WI38 (cell line): ENCODE data around the gene NDUFAF3.
A peak's percentile ranks its signal among the peaks of the same experiment; 100 is the strongest.

ENCODE experiments used
- H3K4me3 ChIP-seq: 2 replicates; pipeline ENCODE4 v1.5.1; 2011; ENCODE audit warnings: low read depth, mild to moderate bottlenecking, control low read depth, low read length
- CTCF ChIP-seq: IDR thresholded peaks from 2 replicates; pipeline ENCODE4 v1.5.1; 2012; ENCODE audit warnings: low read depth, mild to moderate bottlenecking, control low read depth, low read length

The NDUFAF3 gene

GRCh38 chr3:49020330-49021212, 1.4 kb upstream of the NDUFAF3 start:
- H3K4me3 ChIP-seq = peak overlapping the region; percentile 71
- TF ChIP-seq CTCF = no peak

DNA sequence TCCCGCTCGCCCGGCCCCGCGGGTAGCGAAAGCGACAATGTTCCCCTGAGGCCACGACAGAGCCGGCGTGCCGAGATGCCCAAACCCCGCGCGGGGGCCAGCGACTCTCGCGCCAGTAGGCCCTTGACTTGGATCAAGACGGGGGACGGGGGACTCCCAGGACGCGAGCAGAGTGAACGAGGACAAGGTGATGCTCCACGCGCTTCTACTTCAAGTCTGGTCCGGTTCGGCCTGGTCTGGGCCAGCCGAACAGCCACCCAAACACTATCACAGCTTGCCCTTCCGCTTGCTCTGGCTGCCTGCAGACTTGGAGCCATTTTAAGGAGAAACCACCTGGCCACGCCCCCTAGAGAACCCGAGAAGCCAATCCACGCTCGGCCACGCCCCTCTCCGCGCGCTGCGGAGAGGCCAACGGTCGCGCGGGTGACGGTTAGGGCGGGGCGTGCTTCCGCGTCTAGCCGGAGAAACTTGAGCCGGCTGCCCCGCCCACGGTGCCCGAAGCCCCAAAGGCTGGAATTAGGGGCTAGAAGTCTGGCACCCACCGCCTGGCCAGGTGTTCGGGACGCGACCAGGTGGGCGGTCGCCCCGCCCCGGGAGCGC, 608 bp upstream of the NDUFAF3 start:
- peak overlapping the region; percentile 71 for H3K4me3 ChIP-seq
- no peak for TF ChIP-seq CTCF

GRCh38 chr3:49022688-49023171, 809 bp downstream of the NDUFAF3 start:
- no peak for TF ChIP-seq CTCF
- H3K4me3 ChIP-seq = peak overlapping the region; percentile 71

DNA sequence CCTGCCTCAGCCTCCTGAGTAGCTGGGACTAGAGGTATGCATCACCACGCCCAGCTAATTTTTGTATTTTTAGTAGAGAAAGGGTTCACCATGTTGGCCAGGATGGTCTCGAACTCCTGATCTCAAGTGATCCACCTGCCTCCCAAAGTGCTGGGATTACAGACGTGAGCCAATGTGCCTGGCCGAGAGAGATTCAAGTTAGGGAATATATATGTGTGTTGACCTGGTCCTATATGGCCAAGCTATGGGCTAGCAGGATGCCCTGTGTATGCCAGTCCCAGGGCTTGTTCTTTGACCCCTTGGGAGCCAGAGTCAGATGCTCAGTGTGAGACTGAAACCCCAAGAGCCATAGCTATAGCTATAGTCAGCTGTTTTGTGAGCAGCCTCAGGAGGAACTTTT, 1.9 kb downstream of the NDUFAF3 start:
- H3K4me3 ChIP-seq = no peak overlapping the region
- no peak for TF ChIP-seq CTCF

GRCh38 chr3:49024449-49024848, 2.5 kb downstream of the NDUFAF3 start:
- H3K4me3 ChIP-seq = no peak overlapping the region
- no peak for TF ChIP-seq CTCF

DNA sequence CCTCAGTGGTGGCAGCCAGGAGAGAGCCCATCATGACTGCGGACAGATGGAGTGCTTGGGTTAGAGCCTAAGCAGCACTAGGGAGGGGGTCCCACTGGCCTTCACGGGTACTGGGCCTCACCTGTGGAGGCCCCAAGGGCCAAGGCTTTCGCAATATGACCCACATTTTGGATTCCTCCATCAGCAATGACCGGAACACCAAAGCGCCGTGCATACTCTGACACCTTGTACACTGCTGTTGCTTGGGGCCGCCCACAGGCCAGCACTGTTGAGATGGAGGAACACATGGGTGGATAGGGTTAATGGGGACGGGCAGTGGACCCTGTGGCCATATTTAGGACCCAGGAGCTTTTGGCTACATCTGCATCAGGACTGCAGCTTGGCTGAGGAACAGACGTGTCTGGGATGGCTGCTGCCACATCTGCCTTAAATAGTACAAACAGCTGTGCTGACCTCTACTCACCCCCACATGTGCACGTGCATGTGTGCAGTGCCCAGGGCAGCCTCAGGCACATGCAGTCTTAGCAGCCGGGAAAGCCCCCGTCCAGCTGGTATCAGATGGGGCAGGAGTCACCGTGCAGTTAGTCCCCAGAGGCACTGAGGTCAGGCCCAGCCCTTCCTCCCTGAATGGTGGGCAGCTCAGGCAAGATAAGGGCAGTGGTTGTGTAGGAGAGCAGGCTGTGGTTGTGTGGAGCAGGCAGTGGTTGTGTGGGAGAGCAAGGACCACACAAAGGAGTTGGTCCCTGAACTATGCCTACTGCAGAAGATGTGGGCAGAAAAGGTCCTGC, 3.3 kb downstream of the NDUFAF3 start:
- H3K4me3 ChIP-seq = no peak overlapping the region

More for the DNA sequence above, 3.3 kb downstream of the NDUFAF3 start:
- no peak for TF ChIP-seq CTCF
